ENCODE measurements around the gene SETBP1.

SETBP1 gene

GRCh38 chr18:44885507-44885906 lies 204.8 kb downstream of the SETBP1 start:
- no peaks in the 10 kb centered on the region for H3K79me1 ChIP-seq (ENCODE audit: low read length)
- H2BK120ac ChIP-seq (ENCODE audit: low read depth, low read length), result no peak overlapping the region
- H3K23ac ChIP-seq (ENCODE audit: low read length), result no peak overlapping the region
- no peaks in the 10 kb centered on the region for H3K79me2 ChIP-seq (ENCODE audit: control insufficient read depth, insufficient read depth, low read length)
- no peak overlapping the region for H3K27ac ChIP-seq (ENCODE audit: low read depth, low read length)
- H2AK5ac ChIP-seq (ENCODE audit: low read length), result no peak overlapping the region
- H3K56ac ChIP-seq (ENCODE audit: low read length), result no peak overlapping the region
- peak overlapping the region; percentile 67 for H2BK15ac ChIP-seq (replicated peaks; ENCODE audit: low read depth)
- H3K4me1 ChIP-seq (ENCODE audit: control insufficient read depth, low read depth, low read length), result peaks cover 20% of the 10 kb centered on the region
- no peaks in the 10 kb centered on the region for H3K27me3 ChIP-seq (ENCODE audit: insufficient read depth, low read length, poor library complexity)
- H4K8ac ChIP-seq (ENCODE audit: low read depth, low read length), result no peak overlapping the region
- H3K9ac ChIP-seq (ENCODE audit: low read length), result no peak overlapping the region
- no peak overlapping the region for H3K4ac ChIP-seq (ENCODE audit: low read depth, low read length)
- no CpG with 5 or more reads among the region's 4 CpGs for WGBS (ENCODE audit: extremely low coverage, insufficient coverage, low lambda C conversion rate)
- no peak overlapping the region for H3K4me3 ChIP-seq (ENCODE audit: low read length)
- DNase-seq, result no peak
- H3K4me2 ChIP-seq (ENCODE audit: low read length), result no peak overlapping the region
- no peaks in the 10 kb centered on the region for H3K36me3 ChIP-seq (ENCODE audit: control insufficient read depth, insufficient read depth, low read length)
- no peak overlapping the region for H2BK5ac ChIP-seq (ENCODE audit: low read length)
- no peak overlapping the region for H3K18ac ChIP-seq (ENCODE audit: low read length)
- no peak overlapping the region for H4K5ac ChIP-seq (ENCODE audit: low read length)

- Histone ChIP-seq H4K5ac (ENCODE audit: low read length) (no peak overlapping the region), H3K4ac (ENCODE audit: low read depth, low read length) (no peak overlapping the region), H3K27ac (ENCODE audit: low read depth, low read length) (peak overlapping the region; percentile 42), H3K79me1 (ENCODE audit: low read length) (no peaks in the 10 kb centered on the region), H3K56ac (ENCODE audit: low read length) (peak overlapping the region; percentile 42), H2BK5ac (ENCODE audit: low read length) (peak overlapping the region; percentile 73), H3K4me2 (ENCODE audit: low read length) (no peak overlapping the region), H3K23ac (ENCODE audit: low read length) (no peak overlapping the region), H3K79me2 (ENCODE audit: control insufficient read depth, insufficient read depth, low read length) (no peaks in the 10 kb centered on the region), H3K9ac (ENCODE audit: low read length) (peak overlapping the region; percentile 2), H4K8ac (ENCODE audit: low read depth, low read length) (no peak overlapping the region), H3K4me3 (ENCODE audit: low read length) (no peak overlapping the region), H3K36me3 (ENCODE audit: control insufficient read depth, insufficient read depth, low read length) (no peaks in the 10 kb centered on the region), H3K4me1 (ENCODE audit: control insufficient read depth, low read depth, low read length) (peaks cover 18% of the 10 kb centered on the region), H2AK5ac (ENCODE audit: low read length) (no peak overlapping the region), H3K27me3 (ENCODE audit: insufficient read depth, low read length, poor library complexity) (no peaks in the 10 kb centered on the region), H2BK15ac (replicated peaks; ENCODE audit: low read depth) (no peak overlapping the region), H2BK120ac (ENCODE audit: low read depth, low read length) (no peak overlapping the region), H3K18ac (ENCODE audit: low read length) (peak overlapping the region; percentile 81)
- DNase-seq, result peak; percentile 97
Observed at GRCh38 chr18:44887227-44887631, 206.5 kb downstream of the SETBP1 start.

GRCh38 chr18:44889111-44889510 lies 208.4 kb downstream of the SETBP1 start:
- Histone ChIP-seq H2BK120ac (ENCODE audit: low read depth, low read length) (no peak overlapping the region), H3K56ac (ENCODE audit: low read length) (no peak overlapping the region), H3K27me3 (ENCODE audit: insufficient read depth, low read length, poor library complexity) (no peaks in the 10 kb centered on the region), H3K4me3 (ENCODE audit: low read length) (no peak overlapping the region), H3K4ac (ENCODE audit: low read depth, low read length) (no peak overlapping the region), H4K8ac (ENCODE audit: low read depth, low read length) (no peak overlapping the region), H3K9ac (ENCODE audit: low read length) (no peak overlapping the region), H3K4me1 (ENCODE audit: control insufficient read depth, low read depth, low read length) (peaks cover 12% of the 10 kb centered on the region), H3K79me1 (ENCODE audit: low read length) (no peaks in the 10 kb centered on the region), H3K4me2 (ENCODE audit: low read length) (no peak overlapping the region), H3K27ac (ENCODE audit: low read depth, low read length) (no peak overlapping the region), H3K79me2 (ENCODE audit: control insufficient read depth, insufficient read depth, low read length) (no peaks in the 10 kb centered on the region), H2AK5ac (ENCODE audit: low read length) (no peak overlapping the region), H3K18ac (ENCODE audit: low read length) (no peak overlapping the region), H2BK5ac (ENCODE audit: low read length) (no peak overlapping the region), H2BK15ac (replicated peaks; ENCODE audit: low read depth) (no peak overlapping the region), H4K5ac (ENCODE audit: low read length) (no peak overlapping the region), H3K23ac (ENCODE audit: low read length) (no peak overlapping the region), H3K36me3 (ENCODE audit: control insufficient read depth, insufficient read depth, low read length) (no peaks in the 10 kb centered on the region)
- no CpG with 5 or more reads among the region's 1 CpG for WGBS (ENCODE audit: extremely low coverage, insufficient coverage, low lambda C conversion rate)
- DNase-seq, result no peak

GRCh38 chr18:44893045-44893706 lies 212.5 kb downstream of the SETBP1 start:
- no peak overlapping the region for H3K4ac ChIP-seq (ENCODE audit: low read depth, low read length)
- no peak overlapping the region for H3K9ac ChIP-seq (ENCODE audit: low read length)
- no peak overlapping the region for H3K23ac ChIP-seq (ENCODE audit: low read length)
- H3K79me2 ChIP-seq (ENCODE audit: control insufficient read depth, insufficient read depth, low read length), result no peaks in the 10 kb centered on the region
- no CpG with 5 or more reads among the region's 4 CpGs for WGBS (ENCODE audit: extremely low coverage, insufficient coverage, low lambda C conversion rate)
- H3K27ac ChIP-seq (ENCODE audit: low read depth, low read length), result no peak overlapping the region
- H3K18ac ChIP-seq (ENCODE audit: low read length), result no peak overlapping the region
- no peak overlapping the region for H2BK5ac ChIP-seq (ENCODE audit: low read length)
- H2AK5ac ChIP-seq (ENCODE audit: low read length), result no peak overlapping the region
- H3K27me3 ChIP-seq (ENCODE audit: insufficient read depth, low read length, poor library complexity), result no peaks in the 10 kb centered on the region
- no peak overlapping the region for H3K4me2 ChIP-seq (ENCODE audit: low read length)
- no peak overlapping the region for H4K5ac ChIP-seq (ENCODE audit: low read length)
- H2BK15ac ChIP-seq (replicated peaks; ENCODE audit: low read depth), result no peak overlapping the region
- H3K36me3 ChIP-seq (ENCODE audit: control insufficient read depth, insufficient read depth, low read length), result no peaks in the 10 kb centered on the region
- H3K4me1 ChIP-seq (ENCODE audit: control insufficient read depth, low read depth, low read length), result peaks cover under 1% of the 10 kb centered on the region
- no peak overlapping the region for H3K56ac ChIP-seq (ENCODE audit: low read length)
- H4K8ac ChIP-seq (ENCODE audit: low read depth, low read length), result no peak overlapping the region
- H3K4me3 ChIP-seq (ENCODE audit: low read length), result no peak overlapping the region
- no peak overlapping the region for H2BK120ac ChIP-seq (ENCODE audit: low read depth, low read length)
- no peak for DNase-seq
- no peaks in the 10 kb centered on the region for H3K79me1 ChIP-seq (ENCODE audit: low read length)

GRCh38 chr18:44893966-44894365 lies 213.3 kb downstream of the SETBP1 start:
- Histone ChIP-seq H4K8ac (ENCODE audit: low read depth, low read length) (no peak overlapping the region), H3K4me2 (ENCODE audit: low read length) (no peak overlapping the region), H3K4ac (ENCODE audit: low read depth, low read length) (no peak overlapping the region), H3K4me3 (ENCODE audit: low read length) (no peak overlapping the region), H3K18ac (ENCODE audit: low read length) (peak overlapping the region; percentile 75), H2BK15ac (replicated peaks; ENCODE audit: low read depth) (no peak overlapping the region), H3K27ac (ENCODE audit: low read depth, low read length) (no peak overlapping the region), H2BK120ac (ENCODE audit: low read depth, low read length) (no peak overlapping the region), H3K79me1 (ENCODE audit: low read length) (no peaks in the 10 kb centered on the region), H3K79me2 (ENCODE audit: control insufficient read depth, insufficient read depth, low read length) (no peaks in the 10 kb centered on the region), H3K27me3 (ENCODE audit: insufficient read depth, low read length, poor library complexity) (no peaks in the 10 kb centered on the region), H3K56ac (ENCODE audit: low read length) (no peak overlapping the region), H3K36me3 (ENCODE audit: control insufficient read depth, insufficient read depth, low read length) (no peaks in the 10 kb centered on the region), H2AK5ac (ENCODE audit: low read length) (no peak overlapping the region), H2BK5ac (ENCODE audit: low read length) (no peak overlapping the region), H4K5ac (ENCODE audit: low read length) (no peak overlapping the region), H3K4me1 (ENCODE audit: control insufficient read depth, low read depth, low read length) (no peaks in the 10 kb centered on the region), H3K23ac (ENCODE audit: low read length) (no peak overlapping the region), H3K9ac (ENCODE audit: low read length) (no peak overlapping the region)
- no CpG with 5 or more reads among the region's 2 CpGs for WGBS (ENCODE audit: extremely low coverage, insufficient coverage, low lambda C conversion rate)
- no peak for DNase-seq

GRCh38 chr18:44895176-44895798 lies 214.6 kb downstream of the SETBP1 start:
- Histone ChIP-seq H3K9ac (ENCODE audit: low read length) (no peak overlapping the region), H3K79me1 (ENCODE audit: low read length) (no peaks in the 10 kb centered on the region), H3K4me1 (ENCODE audit: control insufficient read depth, low read depth, low read length) (no peaks in the 10 kb centered on the region), H3K27ac (ENCODE audit: low read depth, low read length) (no peak overlapping the region), H3K18ac (ENCODE audit: low read length) (no peak overlapping the region), H2BK120ac (ENCODE audit: low read depth, low read length) (no peak overlapping the region), H2BK5ac (ENCODE audit: low read length) (no peak overlapping the region), H4K8ac (ENCODE audit: low read depth, low read length) (no peak overlapping the region), H2BK15ac (replicated peaks; ENCODE audit: low read depth) (no peak overlapping the region), H2AK5ac (ENCODE audit: low read length) (no peak overlapping the region), H3K79me2 (ENCODE audit: control insufficient read depth, insufficient read depth, low read length) (no peaks in the 10 kb centered on the region), H3K27me3 (ENCODE audit: insufficient read depth, low read length, poor library complexity) (no peaks in the 10 kb centered on the region), H3K4me2 (ENCODE audit: low read length) (no peak overlapping the region), H3K4me3 (ENCODE audit: low read length) (no peak overlapping the region), H3K36me3 (ENCODE audit: control insufficient read depth, insufficient read depth, low read length) (no peaks in the 10 kb centered on the region), H4K5ac (ENCODE audit: low read length) (no peak overlapping the region), H3K56ac (ENCODE audit: low read length) (no peak overlapping the region), H3K23ac (ENCODE audit: low read length) (no peak overlapping the region), H3K4ac (ENCODE audit: low read depth, low read length) (no peak overlapping the region)
- peak; percentile 69 for DNase-seq
- no CpG with 5 or more reads among the region's 1 CpG for WGBS (ENCODE audit: extremely low coverage, insufficient coverage, low lambda C conversion rate)

All from mesendoderm (in vitro differentiated cells).